Panc1 (cell line): ENCODE data around the gene DUSP3. TPM values are rescaled to one million over a fixed set of nuclear protein-coding genes. Genes with fewer than 3 reads are reported as not detected.

Source experiments
- ATAC-seq: fragments of 200-7000 bp; cut with Tn5 transposase; 2 replicates; pipeline ENCODE4 v1.9.1; 2020; ENCODE audit warnings: mild to moderate bottlenecking, moderate library complexity
- BruUV-seq: library from RNA; stranded (reverse); fragments of 400-500 nt; replicated peaks from 2 replicates; lab custom pipeline; 2021; lab: Mats Ljungman, UMichigan
- CTCF ChIA-PET: fragments of 300-600 bp; sonication (Branson Sonifier 250); formaldehyde crosslinking; loops from one replicate; lab custom pipeline; 2022; ENCODE audit warnings: antibody characterized with exemption; lab: Charles Lee
- POLR2A ChIA-PET: fragments of 300-600 bp; sonication (Branson Sonifier 250); formaldehyde crosslinking; loops from one replicate; lab custom pipeline; 2022; ENCODE audit warnings: antibody characterized with exemption; lab: Charles Lee
- DNase-seq: peaks from one replicate; pipeline ENCODE4 v3.0.0-alpha.2; 2010; ENCODE audit warnings: low read depth, low spot score
- H3K27ac ChIP-seq: 2 replicates; pipeline ENCODE4 v1.5.1; 2011; ENCODE audit warnings: mild to moderate bottlenecking, low read length, inconsistent platforms
- H3K27me3 ChIP-seq: fragments of 200-500 bp; sonication (Bioruptor generic); 2 replicates; pipeline ENCODE4 v1.6.0; 2014; ENCODE audit warnings: low read length, inconsistent platforms; ENCODE audit not compliant: control insufficient read depth, insufficient read depth
- H3K36me3 ChIP-seq: fragments of 200-500 bp; sonication (Bioruptor generic); 2 replicates; pipeline ENCODE4 v1.5.1; 2014; ENCODE audit warnings: inconsistent platforms, mild to moderate bottlenecking, low read length, moderate library complexity; ENCODE audit not compliant: control insufficient read depth, insufficient read depth
- H3K4me1 ChIP-seq: 2 replicates; pipeline ENCODE4 v1.5.1; 2011; ENCODE audit warnings: inconsistent platforms, mild to moderate bottlenecking, low read length, moderate library complexity; ENCODE audit not compliant: control insufficient read depth, insufficient read depth
- H3K4me3 ChIP-seq, 2 experiments: 2 replicates each; pipeline ENCODE4 v1.5.1; 2011 to 2012; ENCODE audit warnings: low read depth in 2 of 2, low read length in 2 of 2, mild to moderate bottlenecking in 2 of 2, inconsistent platforms in 1 of 2, moderate library complexity in 1 of 2
- H3K9me3 ChIP-seq: fragments of 200-500 bp; sonication (Bioruptor generic); 2 replicates; pipeline ENCODE4 v1.5.1; 2014; ENCODE audit warnings: low read depth, mild to moderate bottlenecking, inconsistent platforms, low read length, moderate library complexity; ENCODE audit not compliant: control insufficient read depth, insufficient read depth
- POLR2AphosphoS5 ChIP-seq: IDR thresholded peaks from 2 replicates; pipeline ENCODE4 v1.6.1; 2012; ENCODE audit warnings: mild to moderate bottlenecking, low read depth, low read length, moderate library complexity
- SIN3A ChIP-seq: IDR thresholded peaks from 2 replicates; pipeline ENCODE4 v1.6.1; 2012; ENCODE audit warnings: low read depth, mild to moderate bottlenecking, low read length, moderate library complexity, borderline replicate concordance; ENCODE audit not compliant: insufficient read depth
- TCF7L2 ChIP-seq: IDR thresholded peaks from 2 replicates; pipeline ENCODE4 v1.6.1; 2011; ENCODE audit warnings: mild to moderate bottlenecking, low read depth, low read length, inconsistent platforms
- in situ Hi-C: cut with HindIII; loops from 2 replicates; pipeline ENCODE4 v1.10.0; 2016; ENCODE audit warnings: low sequenced_read_pairs, low pct_unique_long_range_greater_than_20kb
- intact Hi-C: fragments of 100-400 bp; cut with micrococcal nuclease; formaldehyde crosslinking; loops from one replicate; pipeline ENCODE4 v1.10.0; 2022; ENCODE audit not compliant: unreplicated experiment
- total RNA-seq: library from RNA; stranded (reverse); gene quantifications from one replicate; pipeline ENCODE4 v1.2.1, GENCODE V29; 2021; ENCODE audit not compliant: unreplicated experiment
- TF ChIP-seq, protein P1 (sequence below), 2 experiments: IDR thresholded peaks; 2 replicates each; pipeline ENCODE4 v1.6.1; 2011 to 2012; ENCODE audit warnings: low read depth in 2 of 2, control low read depth in 1 of 2, low read length in 1 of 2, mild to moderate bottlenecking in 1 of 2, moderate library complexity in 1 of 2; ENCODE audit not compliant: insufficient read depth in 1 of 2
- TF ChIP-seq, protein P2 (sequence below): fragments of 450-650 bp; IDR thresholded peaks from 2 replicates; pipeline ENCODE4 v1.5.1; 2017; ENCODE audit warnings: mild to moderate bottlenecking

Gene DUSP3
- total RNA-seq, 1 experiment from 2014 or later, result 41.6 TPM

DNA sequence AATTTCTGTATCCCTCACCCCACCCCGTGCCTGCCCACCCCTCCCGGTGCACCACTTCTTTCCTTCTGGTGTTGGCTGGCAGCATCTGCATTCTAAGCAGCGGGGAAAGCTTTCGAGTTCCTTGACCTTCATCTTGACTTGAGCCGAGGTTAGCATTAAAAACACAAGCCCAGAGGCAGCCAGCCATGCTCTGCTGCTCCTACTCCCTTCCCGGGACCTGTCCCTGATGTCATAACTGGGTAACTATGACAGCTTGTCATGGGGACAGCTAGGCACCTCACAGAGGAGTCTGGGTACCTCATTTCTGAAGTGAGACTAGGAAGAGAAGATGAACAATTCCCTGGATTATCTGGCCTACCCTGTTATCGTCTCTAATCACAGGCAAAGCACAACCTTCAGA is 1.4 kb upstream of the DUSP3 start, which contains the start of gene CFAP97D1:
CFAP97D1 (plus strand) TSS at position 301 of the 400 bp plus-strand sequence; CDS start at position 329, 28 bp downstream.
- no peak within 1 kb of the TSS for H3K27ac ChIP-seq
- ChIA-PET POLR2A (no interaction called here), CTCF (no interaction called here)
- no peak for DNase-seq
- ATAC-seq, result no peak
- peak within 1 kb of the TSS; percentile 65 to 70 for H3K4me3 ChIP-seq
- H3K27me3 ChIP-seq, result no peaks in the 10 kb centered on the region
- TF ChIP-seq TCF7L2 (no peak), SIN3A (no peak)
- intact Hi-C loops, result no loop called here
- H3K9me3 ChIP-seq, result no peaks in the 10 kb centered on the region
- in situ Hi-C loops, result no loop called here
- BruUV-seq, result no TSS peak
- H3K36me3 ChIP-seq, result no peaks in the 10 kb centered on the region
- H3K4me1 ChIP-seq, result peaks cover 9% of the 10 kb centered on the region; the same call in 1 of the 2 replicates

DNA sequence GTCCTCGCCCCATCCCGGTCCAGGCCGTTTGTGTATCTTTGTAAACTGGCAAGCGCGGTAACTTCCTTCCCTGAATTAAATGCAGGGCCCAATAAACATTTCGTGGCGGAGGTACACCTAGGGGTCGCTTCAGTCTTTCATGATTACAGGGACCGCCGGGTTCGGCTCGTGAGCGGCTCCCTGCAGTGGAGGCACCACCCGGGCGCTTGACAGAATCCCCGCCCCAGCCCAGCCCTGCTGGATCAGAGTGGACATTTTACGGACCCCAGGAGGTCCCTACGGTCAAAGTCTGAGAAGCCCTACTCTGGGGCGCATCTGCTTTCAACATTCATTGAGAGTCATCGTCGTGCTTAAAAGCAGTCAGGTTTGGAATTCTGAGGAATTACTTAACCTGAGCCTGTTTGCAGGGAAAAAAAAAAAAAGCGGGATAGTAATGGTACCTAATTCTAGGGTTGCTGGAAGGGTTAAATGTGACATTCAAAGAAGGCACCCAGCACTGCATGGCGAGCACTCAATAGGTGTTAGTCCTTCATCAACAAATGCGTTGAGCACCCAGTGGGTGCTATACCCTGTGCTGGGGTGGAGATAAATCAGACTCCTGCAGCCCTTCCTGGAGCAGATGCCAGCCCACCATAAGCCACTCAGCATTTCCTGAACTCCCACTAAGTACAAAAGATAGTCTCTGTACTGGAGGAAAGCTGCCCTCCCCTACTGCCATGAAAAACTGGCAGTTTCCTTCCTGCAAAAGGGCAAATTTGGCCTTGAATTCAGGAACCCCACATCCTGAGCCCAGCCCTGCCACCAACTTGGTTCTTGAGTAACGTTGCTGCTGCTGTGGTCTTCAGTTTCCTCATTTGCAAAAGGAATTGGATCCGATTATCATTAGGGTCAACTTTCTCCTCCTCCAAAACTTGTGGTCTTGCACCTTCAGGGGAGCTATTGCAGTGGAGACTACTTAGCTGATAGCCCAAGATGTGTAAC is 658 bp upstream of the DUSP3 start:
- no TSS peak for BruUV-seq
- ATAC-seq, result peak; percentile 13; the same call in 1 of the 2 replicates
- H3K27ac ChIP-seq, result no peak overlapping the region
- ChIA-PET POLR2A (no interaction called here), CTCF (no interaction called here)
- in situ Hi-C loops, result no loop called here
- H3K4me3 ChIP-seq, result peak overlapping the region; percentile 65 to 70
- no peak for DNase-seq
- intact Hi-C loops, result no loop called here
- no peaks in the 10 kb centered on the region for H3K36me3 ChIP-seq
- H3K4me1 ChIP-seq, result peaks cover 9% of the 10 kb centered on the region; the same call in 1 of the 2 replicates
- no peaks in the 10 kb centered on the region for H3K27me3 ChIP-seq
- TF ChIP-seq SIN3A (no peak), TCF7L2 (no peak)
- TF ChIP-seq, protein P1, sequence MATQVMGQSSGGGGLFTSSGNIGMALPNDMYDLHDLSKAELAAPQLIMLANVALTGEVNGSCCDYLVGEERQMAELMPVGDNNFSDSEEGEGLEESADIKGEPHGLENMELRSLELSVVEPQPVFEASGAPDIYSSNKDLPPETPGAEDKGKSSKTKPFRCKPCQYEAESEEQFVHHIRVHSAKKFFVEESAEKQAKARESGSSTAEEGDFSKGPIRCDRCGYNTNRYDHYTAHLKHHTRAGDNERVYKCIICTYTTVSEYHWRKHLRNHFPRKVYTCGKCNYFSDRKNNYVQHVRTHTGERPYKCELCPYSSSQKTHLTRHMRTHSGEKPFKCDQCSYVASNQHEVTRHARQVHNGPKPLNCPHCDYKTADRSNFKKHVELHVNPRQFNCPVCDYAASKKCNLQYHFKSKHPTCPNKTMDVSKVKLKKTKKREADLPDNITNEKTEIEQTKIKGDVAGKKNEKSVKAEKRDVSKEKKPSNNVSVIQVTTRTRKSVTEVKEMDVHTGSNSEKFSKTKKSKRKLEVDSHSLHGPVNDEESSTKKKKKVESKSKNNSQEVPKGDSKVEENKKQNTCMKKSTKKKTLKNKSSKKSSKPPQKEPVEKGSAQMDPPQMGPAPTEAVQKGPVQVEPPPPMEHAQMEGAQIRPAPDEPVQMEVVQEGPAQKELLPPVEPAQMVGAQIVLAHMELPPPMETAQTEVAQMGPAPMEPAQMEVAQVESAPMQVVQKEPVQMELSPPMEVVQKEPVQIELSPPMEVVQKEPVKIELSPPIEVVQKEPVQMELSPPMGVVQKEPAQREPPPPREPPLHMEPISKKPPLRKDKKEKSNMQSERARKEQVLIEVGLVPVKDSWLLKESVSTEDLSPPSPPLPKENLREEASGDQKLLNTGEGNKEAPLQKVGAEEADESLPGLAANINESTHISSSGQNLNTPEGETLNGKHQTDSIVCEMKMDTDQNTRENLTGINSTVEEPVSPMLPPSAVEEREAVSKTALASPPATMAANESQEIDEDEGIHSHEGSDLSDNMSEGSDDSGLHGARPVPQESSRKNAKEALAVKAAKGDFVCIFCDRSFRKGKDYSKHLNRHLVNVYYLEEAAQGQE (IDR thresholded peaks at IDR 0.05; ENCODE audit: insufficient read depth in 1 of 2, low read depth in 2 of 2, low read length in 1 of 2), result no peak
- H3K9me3 ChIP-seq, result no peaks in the 10 kb centered on the region

DNA sequence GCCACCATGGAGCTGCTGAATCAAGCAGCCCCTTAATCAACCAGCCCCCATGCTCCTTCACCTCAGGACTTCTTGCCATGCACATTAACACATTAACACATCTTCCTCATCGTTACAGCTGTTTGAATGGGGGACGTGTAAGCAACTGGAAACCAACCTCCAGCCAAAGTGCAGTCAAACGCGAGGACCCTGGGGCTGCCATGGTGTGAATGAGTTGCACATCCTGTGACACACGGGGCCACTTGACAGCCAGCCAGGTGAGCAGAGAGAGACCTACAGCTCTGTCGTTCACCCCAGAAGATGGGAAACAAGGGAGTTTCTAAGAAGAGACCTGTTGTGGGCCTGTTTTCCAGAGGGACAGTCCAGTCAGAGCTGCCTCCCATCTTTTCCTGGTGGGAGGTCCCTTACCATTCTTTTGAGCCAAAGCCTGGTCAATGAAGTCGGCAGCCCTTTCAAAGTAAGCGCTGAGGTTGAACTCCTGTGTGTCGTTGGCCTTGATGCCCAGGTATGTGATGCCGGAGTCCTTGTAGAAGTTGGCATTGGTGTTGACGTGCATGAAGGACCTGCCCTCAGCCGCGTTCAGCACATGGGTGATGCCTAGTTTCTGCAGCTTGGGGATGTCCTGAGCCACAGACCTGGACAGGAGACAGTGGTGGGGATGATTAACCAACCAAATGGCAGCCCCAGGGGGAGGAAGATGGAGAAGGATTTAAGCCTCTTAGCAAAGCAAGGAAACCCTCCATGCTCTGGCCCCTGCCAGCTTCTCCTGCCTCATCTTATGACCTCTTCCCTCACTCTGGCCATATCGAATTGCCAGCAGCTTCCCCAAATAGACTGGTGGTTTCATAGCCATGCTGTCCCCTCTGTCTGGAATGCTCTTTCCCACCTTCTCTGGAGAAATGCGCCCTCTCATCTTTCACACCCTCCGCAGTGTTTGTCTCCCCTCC is 4.2 kb downstream of the DUSP3 start:
- POLR2A ChIA-PET, result no interaction called here
- no peak for DNase-seq
- Histone ChIP-seq H3K4me3 (no peak overlapping the region), H3K27ac (no peak overlapping the region), H3K9me3 (no peaks in the 10 kb centered on the region), H3K36me3 (no peaks in the 10 kb centered on the region), H3K4me1 (peaks cover 9% of the 10 kb centered on the region; the same call in 1 of the 2 replicates), H3K27me3 (no peaks in the 10 kb centered on the region)
- intact Hi-C loops (no loop called here), in situ Hi-C loops (no loop called here)
- TF ChIP-seq, protein P2, sequence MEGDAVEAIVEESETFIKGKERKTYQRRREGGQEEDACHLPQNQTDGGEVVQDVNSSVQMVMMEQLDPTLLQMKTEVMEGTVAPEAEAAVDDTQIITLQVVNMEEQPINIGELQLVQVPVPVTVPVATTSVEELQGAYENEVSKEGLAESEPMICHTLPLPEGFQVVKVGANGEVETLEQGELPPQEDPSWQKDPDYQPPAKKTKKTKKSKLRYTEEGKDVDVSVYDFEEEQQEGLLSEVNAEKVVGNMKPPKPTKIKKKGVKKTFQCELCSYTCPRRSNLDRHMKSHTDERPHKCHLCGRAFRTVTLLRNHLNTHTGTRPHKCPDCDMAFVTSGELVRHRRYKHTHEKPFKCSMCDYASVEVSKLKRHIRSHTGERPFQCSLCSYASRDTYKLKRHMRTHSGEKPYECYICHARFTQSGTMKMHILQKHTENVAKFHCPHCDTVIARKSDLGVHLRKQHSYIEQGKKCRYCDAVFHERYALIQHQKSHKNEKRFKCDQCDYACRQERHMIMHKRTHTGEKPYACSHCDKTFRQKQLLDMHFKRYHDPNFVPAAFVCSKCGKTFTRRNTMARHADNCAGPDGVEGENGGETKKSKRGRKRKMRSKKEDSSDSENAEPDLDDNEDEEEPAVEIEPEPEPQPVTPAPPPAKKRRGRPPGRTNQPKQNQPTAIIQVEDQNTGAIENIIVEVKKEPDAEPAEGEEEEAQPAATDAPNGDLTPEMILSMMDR, result no peak
- TF ChIP-seq POLR2AphosphoS5, result no peak
- TF ChIP-seq, protein P1 (IDR thresholded peaks at IDR 0.05; ENCODE audit: insufficient read depth in 1 of 2, low read depth in 2 of 2, low read length in 1 of 2), result no peak
- no peak for TF ChIP-seq SIN3A
- TF ChIP-seq TCF7L2, result no peak
- no peak for ATAC-seq
- CTCF ChIA-PET, result no interaction called here
- BruUV-seq, result no TSS peak
